ENCODE data around the gene ENO1. TPM values are rescaled to one million over a fixed set of nuclear protein-coding genes. Genes with fewer than 3 reads are reported as not detected.

The ENO1 gene
- total and polyA plus RNA-seq, 2 of the 4 experiments (the other 2 are of a cell fraction): 2,125 to 3,643 TPM

DNA sequence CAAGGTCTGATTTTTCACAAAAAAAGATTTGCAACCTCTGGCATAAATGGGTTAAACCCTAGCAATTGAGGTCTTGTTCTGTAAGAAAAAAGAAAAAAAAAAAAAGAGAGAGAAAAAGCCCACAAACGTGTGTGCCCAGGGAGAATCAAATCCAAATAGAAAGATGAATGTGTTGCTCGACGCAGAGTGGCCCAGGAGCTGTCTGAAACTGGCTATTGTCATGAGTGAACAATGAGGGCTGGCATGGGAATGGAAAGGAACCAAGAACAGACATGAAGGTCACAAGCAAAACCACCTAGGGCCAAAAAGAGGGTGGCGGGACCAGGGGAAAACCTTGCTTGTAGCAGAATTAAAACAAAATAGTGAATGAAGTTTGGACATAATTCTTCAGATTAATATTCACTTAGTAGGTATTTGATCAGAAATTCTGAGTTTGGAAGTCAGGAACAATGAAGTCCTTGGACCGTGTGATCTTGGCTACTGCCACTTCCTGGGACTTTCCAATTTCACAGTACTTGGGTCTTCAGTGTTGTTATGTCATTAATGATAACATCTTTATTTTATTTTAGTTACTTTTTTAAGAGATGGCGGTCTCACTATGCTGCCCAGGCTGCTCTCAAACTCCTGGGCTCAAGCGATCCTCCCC lies 3.1 kb downstream of the ENO1 start:
- peaks cover 28 to 51% of the 10 kb centered on the region in 2 experiments for H3K79me1 ChIP-seq (ENCODE audit: low read depth in 1 of 2, low read length in 2 of 2)
- 0 out of 2 replicates have a peak overlapping the region, but pooled peaks have one; percentile 16 for H3K56ac ChIP-seq (ENCODE audit: extremely low read depth, insufficient read depth, low read length)
- no peak overlapping the region for H3K14ac ChIP-seq (replicated peaks; ENCODE audit: low read depth, low read length)
- intact Hi-C loops (cut with micrococcal nuclease) (no loop called here), in situ Hi-C loops (cut with MboI; ENCODE audit: low sequenced_read_pairs) (no loop called here), dilution Hi-C loops (cut with HindIII; ENCODE audit: low sequenced_read_pairs, unreplicated experiment) (no loop called here)
- no peak overlapping the region for H2BK120ac ChIP-seq (ENCODE audit: low read depth, low read length)
- no peak overlapping the region for H3K23ac ChIP-seq (ENCODE audit: low read depth, low read length)
- BruUV-seq (replicated peaks): TSS peak; percentile 7
- peak overlapping the region; percentile 45 for H3K4me2 ChIP-seq (ENCODE audit: low read depth, low read length)
- ATAC-seq (ENCODE audit: low read depth): no peak
- peak overlapping the region; percentile 47 for H3K9ac ChIP-seq (ENCODE audit: low read depth, low read length)
- H3K27me3 ChIP-seq (ENCODE audit: control insufficient read depth, insufficient read depth, low read length): no peaks in the 10 kb centered on the region
- no peak overlapping the region for H3K18ac ChIP-seq (ENCODE audit: low read depth, low read length)
- peaks cover 42% of the 10 kb centered on the region for H3K4me1 ChIP-seq (ENCODE audit: control insufficient read depth, insufficient read depth, low read length)
- H3K9me3 ChIP-seq (ENCODE audit: control insufficient read depth, insufficient read depth, low read length): no peaks in the 10 kb centered on the region
- H2BK5ac ChIP-seq (ENCODE audit: low read depth, low read length, poor library complexity, severe bottlenecking): peak overlapping the region; percentile 19
- no peak overlapping the region for H2BK20ac ChIP-seq (ENCODE audit: low read depth, low read length)
- DNase-seq: no peak
- H4K5ac ChIP-seq (ENCODE audit: low read depth, low read length): no peak overlapping the region
- H4K8ac ChIP-seq (ENCODE audit: low read depth in 2 of 2, low read length in 2 of 2): no peak overlapping the region
- H3K9me1 ChIP-seq (ENCODE audit: insufficient read depth, low read length): peaks cover 24% of the 10 kb centered on the region
- no peak for TF ChIP-seq RAD21 (IDR thresholded peaks at IDR 0.05; ENCODE audit: low read length)
- TF ChIP-seq MAZ (IDR thresholded peaks at IDR 0.05; ENCODE audit: borderline replicate concordance, low read depth, low read length): no peak
- no peak for TF ChIP-seq SMC3 (IDR thresholded peaks at IDR 0.05; ENCODE audit: low read depth, low read length)
- TF ChIP-seq NFE2L2 (IDR thresholded peaks at IDR 0.05; ENCODE audit: low read depth, low read length): no peak
- TF ChIP-seq FOS (IDR thresholded peaks at IDR 0.05; ENCODE audit: low read depth, low read length): no peak
- TF ChIP-seq, protein P1, sequence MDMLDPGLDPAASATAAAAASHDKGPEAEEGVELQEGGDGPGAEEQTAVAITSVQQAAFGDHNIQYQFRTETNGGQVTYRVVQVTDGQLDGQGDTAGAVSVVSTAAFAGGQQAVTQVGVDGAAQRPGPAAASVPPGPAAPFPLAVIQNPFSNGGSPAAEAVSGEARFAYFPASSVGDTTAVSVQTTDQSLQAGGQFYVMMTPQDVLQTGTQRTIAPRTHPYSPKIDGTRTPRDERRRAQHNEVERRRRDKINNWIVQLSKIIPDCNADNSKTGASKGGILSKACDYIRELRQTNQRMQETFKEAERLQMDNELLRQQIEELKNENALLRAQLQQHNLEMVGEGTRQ (IDR thresholded peaks at IDR 0.05; ENCODE audit: low read depth, low read length): no peak
- no peak for TF ChIP-seq POLR2A (IDR thresholded peaks at IDR 0.05; ENCODE audit: low read depth, low read length)
- no peak overlapping the region for H2BK15ac ChIP-seq (ENCODE audit: low read depth, low read length)
- no peak overlapping the region for H4K91ac ChIP-seq (ENCODE audit: insufficient read depth, low read depth, low read length)
- POLR2A ChIA-PET (ENCODE audit: unreplicated experiment): no interaction called here
- no peak overlapping the region for H3K4me3 ChIP-seq (ENCODE audit: insufficient read depth, low read depth, low read length)
- no peak overlapping the region for H2AFZ ChIP-seq (replicated peaks; ENCODE audit: low read length, poor library complexity)
- no peak overlapping the region for H2AK9ac ChIP-seq (replicated peaks; ENCODE audit: low read depth, low read length, poor library complexity)
- H2AK5ac ChIP-seq (ENCODE audit: low read depth, low read length): no peak overlapping the region
- H4K20me1 ChIP-seq (ENCODE audit: insufficient read depth, low read length): peaks cover 81% of the 10 kb centered on the region
- no CpG with 5 or more reads among the region's 7 CpGs for WGBS, 2 experiments (ENCODE audit: extremely low coverage in 2 of 2, insufficient read length in 1 of 2)
- CTCF ChIA-PET: interaction anchor here (0.6 kb wide), 1 partner anchor 26 kb away, joined by 3 read pairs; no protein-coding TSS in a partner anchor
- H3K36me3 ChIP-seq (ENCODE audit: control insufficient read depth, insufficient read depth, low read length): peaks cover 51% of the 10 kb centered on the region
- no peak overlapping the region for H3K4ac ChIP-seq (ENCODE audit: low read depth, low read length)
- peak overlapping the region; percentile 36; the same call in 1 of the 2 replicates for H3K27ac ChIP-seq (ENCODE audit: insufficient read depth, low read length)
